ENCODE results near the gene PTAFR. TPM values are rescaled to one million over a fixed set of nuclear protein-coding genes. Genes with fewer than 3 reads are reported as not detected.

The PTAFR gene
- total and polyA plus RNA-seq, 2 of the 8 experiments (the other 6 are each of a cell fraction or from before 2014, with no cell fraction given) = 1.2 to 4.9 TPM

GRCh38 chr1:28173980-28174297, 2.6 kb downstream of the PTAFR start:
- Histone ChIP-seq H3K14ac (ENCODE audit: insufficient read length) (peak overlapping the region; percentile 49), H3K36me3 (ENCODE audit: control insufficient read depth in 2 of 4, insufficient read depth in 4 of 4, low read length in 3 of 4) (no peaks in the 10 kb centered on the region), H2BK5ac (ENCODE audit: low read depth, low read length) (no peak overlapping the region), H4K20me1 (replicated peaks in 1 of 2; ENCODE audit: control insufficient read depth in 1 of 2, insufficient read depth in 2 of 2, low read length in 2 of 2) (no peaks in the 10 kb centered on the region), H3K4me3 (ENCODE audit: extremely low read depth in 1 of 4, insufficient read depth in 2 of 4, low read depth in 3 of 4, low read length in 4 of 4) (no peak overlapping the region), H3K4me1 (replicated peaks in 1 of 4; ENCODE audit: control insufficient read depth in 3 of 4, insufficient read depth in 4 of 4, low read length in 3 of 4) (peaks cover 0 to 3% (median 0%) of the 10 kb centered on the region in 4 experiments; a peak in 1 of 7 replicates), H4K5ac (ENCODE audit: insufficient read length, low read depth, low read length) (no peak overlapping the region), H3K27me3 (replicated peaks in 1 of 4; ENCODE audit: control insufficient read depth in 3 of 4, extremely low read depth in 1 of 4, insufficient read depth in 3 of 4, low read length in 3 of 4) (no peaks in the 10 kb centered on the region), H2BK12ac (ENCODE audit: low read depth, low read length) (no peak overlapping the region), H2AFZ (ENCODE audit: low read length) (no peak overlapping the region), H2BK20ac (ENCODE audit: low read length) (no peak overlapping the region), H3K23me2 (ENCODE audit: low read depth, low read length) (no peaks in the 10 kb centered on the region), H3K18ac (ENCODE audit: extremely low read depth, low read length) (no peak overlapping the region), H2BK120ac (replicated peaks; ENCODE audit: low read depth, low read length) (no peak overlapping the region), H2BK15ac (ENCODE audit: low read length) (no peak overlapping the region), H2AK5ac (ENCODE audit: low read depth, low read length) (no peak overlapping the region), H3K4ac (replicated peaks; ENCODE audit: insufficient read length, low read depth, low read length) (no peak overlapping the region), H3K4me2 (ENCODE audit: insufficient read depth in 1 of 2, low read depth in 2 of 2, low read length in 2 of 2) (no peak overlapping the region), H4K91ac (replicated peaks; ENCODE audit: insufficient read length, low read length) (no peak overlapping the region), H3K9me3 (ENCODE audit: insufficient read depth in 2 of 2, low read depth in 1 of 2, low read length in 1 of 2) (no peaks in the 10 kb centered on the region), H3K79me2 (ENCODE audit: control insufficient read depth in 1 of 2, insufficient read depth in 2 of 2, low read length in 2 of 2) (no peaks in the 10 kb centered on the region), H3K79me1 (ENCODE audit: low read depth, low read length) (no peaks in the 10 kb centered on the region), H3K9ac (replicated peaks in 1 of 4; ENCODE audit: extremely low read depth in 1 of 4, low read depth in 3 of 4, low read length in 3 of 4) (no peak overlapping the region), H3K56ac (replicated peaks; ENCODE audit: insufficient read length, low read depth, low read length) (no peak overlapping the region), H3K27ac (ENCODE audit: low read depth, low read length) (no peak overlapping the region), H3K23ac (ENCODE audit: insufficient read length) (no peak overlapping the region), H4K8ac (ENCODE audit: extremely low read depth, insufficient read depth, low read length) (peak overlapping the region; percentile 82)
- DNase-seq (ENCODE audit: low read depth in 1 of 2, low spot score in 2 of 2) = no peak
- ChIA-PET POLR2A (ENCODE audit: partially characterized antibody) (interaction anchor here (0.8 kb wide), 1 partner anchor 87 kb away, joined by 3 read pairs; no protein-coding TSS in a partner anchor), CTCF (ENCODE audit: partially characterized antibody) (interaction anchor here (0.9 to 4.0 kb wide), 6 partner anchors 20 to 88 kb away, joined by 3 to 9 read pairs (median 4); no protein-coding TSS in a partner anchor)
- no peak for TF ChIP-seq YY1 (IDR thresholded peaks at IDR 0.05; ENCODE audit: low read depth, low read length)
- no peak for TF ChIP-seq EP300 (IDR thresholded peaks at IDR 0.05; ENCODE audit: borderline replicate concordance in 1 of 2, low read depth in 2 of 2, low read length in 2 of 2)
- no peak for TF ChIP-seq TCF12 (IDR thresholded peaks at IDR 0.05; ENCODE audit: low read depth, low read length)
- TF ChIP-seq, protein P1, sequence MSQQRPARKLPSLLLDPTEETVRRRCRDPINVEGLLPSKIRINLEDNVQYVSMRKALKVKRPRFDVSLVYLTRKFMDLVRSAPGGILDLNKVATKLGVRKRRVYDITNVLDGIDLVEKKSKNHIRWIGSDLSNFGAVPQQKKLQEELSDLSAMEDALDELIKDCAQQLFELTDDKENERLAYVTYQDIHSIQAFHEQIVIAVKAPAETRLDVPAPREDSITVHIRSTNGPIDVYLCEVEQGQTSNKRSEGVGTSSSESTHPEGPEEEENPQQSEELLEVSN (IDR thresholded peaks at IDR 0.05) = no peak
- 85% methylated on average over 5 of the region's 5 CpGs; no CpG with 5 or more reads in 1 of the 2 experiments for WGBS, 2 experiments (ENCODE audit: extremely low coverage in 1 of 2, insufficient coverage in 1 of 2, insufficient read length in 1 of 2, insufficient replicate concordance in 2 of 2, low coverage in 1 of 2, low lambda C conversion rate in 2 of 2, missing lambda C conversion rate in 1 of 2)
- FAIRE-seq = no peak
